Breast epithelium (tissue), 4 donors: ENCODE measurements around the gene IL11RA. TPM values are rescaled to one million over a fixed set of nuclear protein-coding genes. Genes with fewer than 3 reads are reported as not detected.

ENCODE experiments used
- DNase-seq, 2 donors: peaks; one replicate each; pipeline ENCODE4 v3.0.0-alpha.2; 2019; ENCODE audit warnings: low spot score in 2 of 2
- H3K27ac ChIP-seq, 2 donors: fragments of 200-600 bp; sonication (generic) in 1 of 2; one replicate each; pipeline ENCODE4 v1.5.1; 2016 to 2019; ENCODE audit warnings: mild to moderate bottlenecking in 1 of 2
- H3K27me3 ChIP-seq, 2 donors: fragments of 200-600 bp; sonication (generic) in 1 of 2; one replicate each; pipeline versions ENCODE4 v1.5.1 to v1.6.0; 2017 to 2019; ENCODE audit warnings: control low read depth in 1 of 2, mild to moderate bottlenecking in 1 of 2
- H3K36me3 ChIP-seq: fragments of 200-600 bp; one replicate; pipeline ENCODE4 v1.5.1; 2019
- H3K4me1 ChIP-seq, 2 donors: fragments of 200-600 bp; sonication (generic); one replicate each; pipeline ENCODE4 v1.5.1; 2016 to 2019; ENCODE audit warnings: control low read depth in 1 of 2
- H3K4me3 ChIP-seq, 3 donors: fragments of 200-600 bp; sonication (generic); 1 replicate in 2 of 3; 2 replicates in 1 of 3; pipeline ENCODE4 v1.5.1; 2016 to 2019; ENCODE audit warnings: mild to moderate bottlenecking in 3 of 3, moderate library complexity in 2 of 3
- H3K9me3 ChIP-seq, 2 donors: fragments of 200-600 bp; sonication (generic) in 1 of 2; one replicate each; pipeline ENCODE4 v1.5.1; 2016 to 2019; ENCODE audit warnings: control low read depth in 1 of 2
- CTCF ChIP-seq, 3 donors: fragments of 450-650 bp; IDR thresholded peaks; one replicate each; pipeline ENCODE4 v1.5.1; 2016 to 2017; ENCODE audit warnings: antibody characterized with exemption in 3 of 3, mild to moderate bottlenecking in 3 of 3, moderate library complexity in 3 of 3
- POLR2A ChIP-seq: fragments of 450-650 bp; IDR thresholded peaks from one replicate; pipeline ENCODE4 v1.6.1; 2016; ENCODE audit warnings: antibody characterized with exemption, mild to moderate bottlenecking, moderate library complexity
- POLR2AphosphoS5 ChIP-seq, 3 donors: sonication (generic); formaldehyde crosslinking; IDR thresholded peaks; one replicate each; pipeline ENCODE4 v1.6.1; 2017; ENCODE audit warnings: antibody characterized with exemption in 3 of 3
- intact Hi-C: fragments of 100-400 bp; cut with DNase I; formaldehyde crosslinking; loops from one replicate; pipeline ENCODE4 v1.15.1; 2023; ENCODE audit warnings: low total_unique reads
- total RNA-seq, 3 donors: library from RNA; depleted of rRNA; stranded (reverse); fragments of >200 nt; gene quantifications; one replicate each; pipeline ENCODE4 v1.1.0, GENCODE V29; 2016

The IL11RA gene
- total RNA-seq, 3 donors from 2014 or later = 20.3 to 45.5 (median 42.1) TPM

DNA sequence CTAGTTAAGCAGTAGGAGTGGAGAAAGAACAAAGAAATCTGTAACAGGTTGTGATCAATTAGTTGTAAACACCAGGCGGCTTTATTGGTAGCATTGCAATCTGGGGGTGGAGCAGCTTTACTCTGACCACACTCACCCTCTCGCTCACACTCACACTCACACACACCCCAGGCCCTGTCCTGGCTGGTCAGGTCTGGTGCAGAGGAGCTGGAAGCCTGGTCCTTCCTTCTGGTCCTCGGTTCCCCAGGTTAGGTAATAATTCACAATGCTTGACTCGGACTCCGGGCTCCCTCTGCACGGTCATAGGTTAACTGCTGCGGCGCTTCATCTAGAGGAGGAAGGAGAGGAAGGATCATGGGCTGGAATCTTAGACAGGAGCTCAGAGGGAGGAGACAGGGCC, 37.5 kb downstream of the IL11RA start:
- no peak overlapping the region for H3K4me3 ChIP-seq
- no peaks in the 10 kb centered on the region for H3K36me3 ChIP-seq
- no peaks in the 10 kb centered on the region for H3K9me3 ChIP-seq
- TF ChIP-seq POLR2A (no peak), POLR2AphosphoS5 (IDR thresholded peaks at IDR 0.05) (no peak), CTCF (IDR thresholded peaks at IDR 0.05) (no peak)
- H3K27me3 ChIP-seq = no peaks in the 10 kb centered on the region
- no peak for DNase-seq
- no peak overlapping the region for H3K27ac ChIP-seq
- no peaks in the 10 kb centered on the region for H3K4me1 ChIP-seq
- intact Hi-C loops = no loop called here

- Histone ChIP-seq H3K4me3 (no peak within 1 kb of the TSS), H3K9me3 (no peaks in the 10 kb centered on the region), H3K27ac (no peak within 1 kb of the TSS), H3K4me1 (no peaks in the 10 kb centered on the region), H3K36me3 (no peaks in the 10 kb centered on the region), H3K27me3 (no peaks in the 10 kb centered on the region)
- TF ChIP-seq CTCF (IDR thresholded peaks at IDR 0.05) (no peak), POLR2AphosphoS5 (IDR thresholded peaks at IDR 0.05) (no peak)
- DNase-seq = no peak
- intact Hi-C loops = no loop called here
These were observed 39.3 kb downstream of the IL11RA start, which contains the start of gene CCL19 for GRCh38 chr9:34690983-34691935. Gene CCL19, minus strand, starts transcription at chr9:34691276. Its CDS starts 137 bp downstream, at chr9:34691139.

GRCh38 chr9:34691936-34692315, 39.9 kb downstream of the IL11RA start:
- H3K4me3 ChIP-seq = no peak overlapping the region
- H3K36me3 ChIP-seq = no peaks in the 10 kb centered on the region
- intact Hi-C loops = no loop called here
- H3K4me1 ChIP-seq = no peaks in the 10 kb centered on the region
- no peak for DNase-seq
- H3K9me3 ChIP-seq = no peaks in the 10 kb centered on the region
- no peak overlapping the region for H3K27ac ChIP-seq
- H3K27me3 ChIP-seq = no peaks in the 10 kb centered on the region
- TF ChIP-seq CTCF (IDR thresholded peaks at IDR 0.05) (no peak), POLR2AphosphoS5 (IDR thresholded peaks at IDR 0.05) (no peak), POLR2A (no peak)

DNA sequence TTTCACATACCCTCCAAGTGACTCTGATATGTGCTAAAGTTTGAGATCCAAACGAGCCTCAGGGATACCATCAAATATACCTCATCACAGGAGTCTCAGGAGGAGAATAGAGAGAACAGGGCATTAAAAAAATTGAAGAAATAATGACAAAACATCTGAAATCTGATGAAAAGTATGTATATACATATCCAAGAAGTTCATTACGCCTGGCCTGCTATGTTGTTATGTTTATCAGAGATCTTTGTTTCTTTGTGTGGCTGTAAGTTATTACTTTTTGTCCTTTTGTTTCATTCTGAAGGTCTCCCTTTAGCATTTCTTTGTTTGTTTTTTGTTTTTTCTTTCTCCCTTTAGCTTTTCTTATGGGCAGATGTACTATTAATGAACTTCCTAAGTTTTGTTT, 41.6 kb downstream of the IL11RA start:
- no peak for DNase-seq
- Histone ChIP-seq H3K4me1 (no peaks in the 10 kb centered on the region), H3K4me3 (no peak overlapping the region), H3K36me3 (no peaks in the 10 kb centered on the region), H3K27ac (no peak overlapping the region), H3K9me3 (no peaks in the 10 kb centered on the region), H3K27me3 (no peaks in the 10 kb centered on the region)
- TF ChIP-seq POLR2AphosphoS5 (IDR thresholded peaks at IDR 0.05) = no peak
- no peak for TF ChIP-seq POLR2A
- TF ChIP-seq CTCF (IDR thresholded peaks at IDR 0.05) = no peak
- intact Hi-C loops = no loop called here

DNA sequence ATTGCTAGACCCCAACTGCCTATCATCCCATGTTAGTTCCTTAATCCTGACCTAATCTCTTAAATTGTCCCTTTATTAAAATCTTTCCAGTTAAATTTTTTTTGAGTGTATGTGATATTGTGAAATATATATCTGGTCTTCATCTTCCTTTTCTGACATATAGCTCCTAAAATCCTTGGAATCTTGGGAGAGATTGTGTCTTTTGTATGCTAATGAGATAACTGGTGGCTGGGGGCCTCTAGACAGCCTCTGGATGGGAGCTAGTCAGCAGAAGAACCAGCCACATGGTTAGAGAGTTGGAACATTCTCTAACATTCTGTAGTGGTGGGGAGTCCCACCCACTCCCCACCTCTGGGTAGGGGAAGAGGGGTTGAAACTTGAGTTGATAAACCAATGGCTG, 42.8 kb downstream of the IL11RA start:
- Histone ChIP-seq H3K9me3 (no peaks in the 10 kb centered on the region), H3K36me3 (no peaks in the 10 kb centered on the region), H3K27ac (no peak overlapping the region), H3K27me3 (no peaks in the 10 kb centered on the region), H3K4me3 (no peak overlapping the region), H3K4me1 (no peaks in the 10 kb centered on the region)
- intact Hi-C loops = no loop called here
- no peak for TF ChIP-seq POLR2AphosphoS5 (IDR thresholded peaks at IDR 0.05)
- TF ChIP-seq CTCF (IDR thresholded peaks at IDR 0.05) = no peak
- no peak for TF ChIP-seq POLR2A
- DNase-seq = no peak
